ENCODE results near the gene CDRT15. TPM values are rescaled to one million over a fixed set of nuclear protein-coding genes. Genes with fewer than 3 reads are reported as not detected.
"Not testable (repeated sequence)": the region's sequence is repeated elsewhere in the genome, so short reads cannot be mapped to it uniquely, and the experiment has no call there.

CDRT15 gene
- total and polyA plus RNA-seq, 2 donors from 2014 or later = not detected

DNA sequence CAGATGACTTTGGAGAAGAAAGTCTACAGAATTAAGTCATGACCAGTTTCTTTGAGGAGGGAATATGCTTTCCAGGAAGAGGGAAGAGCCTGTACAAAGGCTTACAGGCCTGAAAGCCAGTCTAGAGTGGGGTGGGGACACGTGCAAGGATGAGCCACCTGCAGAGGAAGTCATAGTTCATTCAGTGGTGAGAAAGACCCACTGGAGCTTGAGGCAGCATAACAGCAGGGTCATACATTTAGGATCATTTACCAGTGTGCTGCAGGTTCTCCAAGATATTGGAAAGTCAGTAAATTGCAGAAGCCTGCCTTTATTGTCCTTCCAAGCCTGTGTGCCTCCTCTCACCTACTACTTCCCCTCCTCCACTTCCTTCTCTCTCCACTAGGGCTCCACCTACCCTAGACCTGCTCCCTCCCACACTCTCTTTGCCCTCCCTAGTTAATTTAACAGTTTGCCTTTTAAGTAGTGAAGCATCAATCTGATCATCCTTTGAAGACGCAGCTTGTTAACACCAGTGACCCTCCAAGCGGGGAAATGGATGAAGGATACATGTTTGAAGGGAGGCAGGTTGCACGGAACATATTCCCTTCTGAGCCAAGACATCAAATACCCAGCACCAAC lies 40.2 kb downstream of the CDRT15 start:
- no peak for FAIRE-seq
- Histone ChIP-seq H3K27ac (ENCODE audit: low read depth in 2 of 2, low read length in 2 of 2) (no peak overlapping the region), H3K36me3 (ENCODE audit: control insufficient read depth in 2 of 3, insufficient read depth in 3 of 3, low read length in 3 of 3) (no peaks in the 10 kb centered on the region), H3K9ac (ENCODE audit: low read length in 3 of 3) (no peak overlapping the region), H3K4me3 (ENCODE audit: low read length in 3 of 3) (no peak overlapping the region), H3K9me3 (ENCODE audit: control insufficient read depth in 2 of 3, insufficient read depth in 1 of 3, low read length in 3 of 3) (no peaks in the 10 kb centered on the region), H3K27me3 (ENCODE audit: control insufficient read depth, insufficient read depth, low read length) (no peaks in the 10 kb centered on the region), H3K4me1 (ENCODE audit: control insufficient read depth in 2 of 3, insufficient read depth in 2 of 3, low read depth in 1 of 3, low read length in 3 of 3) (no peaks in the 10 kb centered on the region)
- intact Hi-C loops (cut with DNase I) = no loop called here
- DNase-seq = no peak
- TF ChIP-seq, protein P1, sequence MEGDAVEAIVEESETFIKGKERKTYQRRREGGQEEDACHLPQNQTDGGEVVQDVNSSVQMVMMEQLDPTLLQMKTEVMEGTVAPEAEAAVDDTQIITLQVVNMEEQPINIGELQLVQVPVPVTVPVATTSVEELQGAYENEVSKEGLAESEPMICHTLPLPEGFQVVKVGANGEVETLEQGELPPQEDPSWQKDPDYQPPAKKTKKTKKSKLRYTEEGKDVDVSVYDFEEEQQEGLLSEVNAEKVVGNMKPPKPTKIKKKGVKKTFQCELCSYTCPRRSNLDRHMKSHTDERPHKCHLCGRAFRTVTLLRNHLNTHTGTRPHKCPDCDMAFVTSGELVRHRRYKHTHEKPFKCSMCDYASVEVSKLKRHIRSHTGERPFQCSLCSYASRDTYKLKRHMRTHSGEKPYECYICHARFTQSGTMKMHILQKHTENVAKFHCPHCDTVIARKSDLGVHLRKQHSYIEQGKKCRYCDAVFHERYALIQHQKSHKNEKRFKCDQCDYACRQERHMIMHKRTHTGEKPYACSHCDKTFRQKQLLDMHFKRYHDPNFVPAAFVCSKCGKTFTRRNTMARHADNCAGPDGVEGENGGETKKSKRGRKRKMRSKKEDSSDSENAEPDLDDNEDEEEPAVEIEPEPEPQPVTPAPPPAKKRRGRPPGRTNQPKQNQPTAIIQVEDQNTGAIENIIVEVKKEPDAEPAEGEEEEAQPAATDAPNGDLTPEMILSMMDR (IDR thresholded peaks at IDR 0.05; ENCODE audit: borderline replicate concordance, extremely low read depth, insufficient read depth) = no peak

DNA sequence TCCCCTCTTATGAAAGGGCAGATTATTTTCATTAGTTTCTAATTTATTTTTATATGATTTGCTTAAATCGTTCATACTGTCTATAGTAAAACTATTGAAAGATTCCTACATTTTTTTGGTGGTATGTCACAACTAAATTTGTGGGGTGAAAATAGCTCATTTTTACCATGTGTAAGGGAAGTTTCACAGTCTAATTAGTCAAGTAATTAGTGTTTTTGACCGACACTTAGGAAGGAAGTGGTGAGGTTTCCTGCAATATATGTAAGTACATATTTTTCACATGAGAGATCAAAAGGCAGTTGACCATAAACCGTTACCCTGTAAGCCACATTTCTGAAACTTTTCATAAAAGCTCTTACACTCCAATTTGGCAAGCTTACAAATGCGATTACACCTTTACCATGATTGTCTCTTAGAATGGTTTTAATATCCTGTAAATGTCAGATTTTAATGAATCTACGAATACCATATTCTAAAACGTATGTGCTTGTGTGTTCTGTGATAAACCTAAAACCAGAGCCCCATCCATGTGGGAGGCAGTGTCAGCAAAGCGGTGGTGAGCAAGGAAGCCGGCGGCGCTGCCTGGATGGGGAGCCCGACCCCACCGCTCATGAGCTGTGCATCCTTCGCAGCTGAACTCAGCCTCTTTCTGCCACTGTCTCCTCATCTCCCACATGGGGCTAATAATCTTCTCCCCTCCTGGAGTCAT lies 43.9 kb downstream of the CDRT15 start:
- H3K27ac ChIP-seq (ENCODE audit: low read depth in 2 of 2, low read length in 2 of 2); H3K9me3 ChIP-seq (ENCODE audit: control insufficient read depth in 2 of 3, insufficient read depth in 1 of 3, low read length in 3 of 3); H3K9ac ChIP-seq (ENCODE audit: low read length in 3 of 3); DNase-seq; FAIRE-seq; H3K36me3 ChIP-seq (ENCODE audit: control insufficient read depth in 2 of 3, insufficient read depth in 3 of 3, low read length in 3 of 3); H3K4me1 ChIP-seq (ENCODE audit: control insufficient read depth in 2 of 3, insufficient read depth in 2 of 3, low read depth in 1 of 3, low read length in 3 of 3); intact Hi-C loops (cut with DNase I); H3K27me3 ChIP-seq (ENCODE audit: control insufficient read depth, insufficient read depth, low read length); H3K4me3 ChIP-seq (ENCODE audit: low read length in 3 of 3): not testable (repeated sequence)

DNA sequence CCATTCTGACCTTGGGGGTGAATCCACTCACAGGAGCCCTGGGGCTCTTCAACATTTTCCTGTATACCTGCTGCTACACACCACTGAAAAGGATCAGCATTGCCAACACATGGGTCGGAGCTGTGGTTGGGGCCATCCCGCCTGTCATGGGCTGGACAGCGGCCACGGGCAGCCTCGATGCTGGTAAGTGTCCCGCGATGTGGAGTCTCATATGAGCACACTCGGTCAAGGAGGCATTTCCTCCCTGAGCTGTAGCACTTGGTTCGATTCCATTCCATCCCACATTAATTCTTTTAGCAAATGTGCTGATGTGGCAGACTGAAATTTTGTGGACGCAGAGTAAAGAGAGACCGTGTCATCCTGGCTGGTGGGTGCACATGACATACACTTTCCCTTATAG lies 44.6 kb downstream of the CDRT15 start:
- intact Hi-C loops (cut with DNase I); H3K9me3 ChIP-seq (ENCODE audit: control insufficient read depth in 2 of 3, insufficient read depth in 1 of 3, low read length in 3 of 3): not testable (repeated sequence)

DNA sequence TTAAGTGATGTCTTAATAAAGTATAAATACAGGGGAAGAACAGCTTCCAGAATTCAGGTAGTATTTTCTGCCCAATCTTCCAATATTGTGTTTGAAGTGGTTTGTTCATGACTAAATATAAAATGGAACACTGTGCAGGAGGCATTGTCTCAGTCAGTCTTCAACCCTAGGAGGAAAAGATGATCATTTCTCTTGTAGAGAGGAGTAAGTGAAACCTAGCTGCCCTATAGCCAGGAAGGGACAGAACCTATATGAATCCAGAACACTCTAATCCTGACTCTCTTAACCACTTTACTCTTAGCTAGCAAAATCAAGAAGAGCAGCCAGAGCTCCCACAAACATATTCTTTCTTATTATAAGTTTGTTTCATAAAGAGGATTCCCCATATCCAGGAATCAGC lies 45.2 kb downstream of the CDRT15 start:
- H3K9ac ChIP-seq (ENCODE audit: low read length in 3 of 3); H3K4me1 ChIP-seq (ENCODE audit: control insufficient read depth in 2 of 3, insufficient read depth in 2 of 3, low read depth in 1 of 3, low read length in 3 of 3); FAIRE-seq: not testable (repeated sequence)

More for the DNA sequence above, 44.6 kb downstream of the CDRT15 start:
- not testable (repeated sequence) for FAIRE-seq; H3K4me1 ChIP-seq (ENCODE audit: control insufficient read depth in 2 of 3, insufficient read depth in 2 of 3, low read depth in 1 of 3, low read length in 3 of 3); H3K27me3 ChIP-seq (ENCODE audit: control insufficient read depth, insufficient read depth, low read length); H3K9ac ChIP-seq (ENCODE audit: low read length in 3 of 3); H3K4me3 ChIP-seq (ENCODE audit: low read length in 3 of 3); DNase-seq; H3K27ac ChIP-seq (ENCODE audit: low read depth in 2 of 2, low read length in 2 of 2); H3K36me3 ChIP-seq (ENCODE audit: control insufficient read depth in 2 of 3, insufficient read depth in 3 of 3, low read length in 3 of 3)

DNA sequence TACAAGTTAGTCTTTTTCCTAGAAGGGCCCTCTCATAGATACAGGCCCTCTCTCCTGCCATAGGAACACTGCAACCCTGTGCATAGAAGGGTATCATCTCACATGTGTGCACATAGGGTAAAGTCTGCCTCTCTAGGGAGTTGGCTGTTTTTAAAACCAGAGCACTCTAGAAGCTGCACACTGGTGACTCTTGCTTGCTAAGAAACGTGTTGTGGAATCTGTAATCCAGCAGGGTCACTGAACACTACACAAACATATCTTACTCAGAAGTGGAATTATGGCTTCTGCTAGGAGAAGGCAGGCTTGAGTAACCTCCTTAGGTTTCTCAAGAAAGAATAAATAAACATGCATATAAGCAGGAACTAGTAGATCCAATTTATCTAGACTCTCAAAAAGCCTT lies 45.9 kb downstream of the CDRT15 start:
- H3K27ac ChIP-seq (ENCODE audit: low read depth in 2 of 2, low read length in 2 of 2); H3K4me1 ChIP-seq (ENCODE audit: control insufficient read depth in 2 of 3, insufficient read depth in 2 of 3, low read depth in 1 of 3, low read length in 3 of 3); FAIRE-seq; H3K4me3 ChIP-seq (ENCODE audit: low read length in 3 of 3); DNase-seq; H3K27me3 ChIP-seq (ENCODE audit: control insufficient read depth, insufficient read depth, low read length); H3K9me3 ChIP-seq (ENCODE audit: control insufficient read depth in 2 of 3, insufficient read depth in 1 of 3, low read length in 3 of 3); H3K9ac ChIP-seq (ENCODE audit: low read length in 3 of 3); intact Hi-C loops (cut with DNase I); H3K36me3 ChIP-seq (ENCODE audit: control insufficient read depth in 2 of 3, insufficient read depth in 3 of 3, low read length in 3 of 3): not testable (repeated sequence)

More for the DNA sequence above, 45.2 kb downstream of the CDRT15 start:
- H3K36me3 ChIP-seq (ENCODE audit: control insufficient read depth in 2 of 3, insufficient read depth in 3 of 3, low read length in 3 of 3); H3K9me3 ChIP-seq (ENCODE audit: control insufficient read depth in 2 of 3, insufficient read depth in 1 of 3, low read length in 3 of 3); H3K27me3 ChIP-seq (ENCODE audit: control insufficient read depth, insufficient read depth, low read length); H3K27ac ChIP-seq (ENCODE audit: low read depth in 2 of 2, low read length in 2 of 2); intact Hi-C loops (cut with DNase I); DNase-seq; H3K4me3 ChIP-seq (ENCODE audit: low read length in 3 of 3): not testable (repeated sequence)

DNA sequence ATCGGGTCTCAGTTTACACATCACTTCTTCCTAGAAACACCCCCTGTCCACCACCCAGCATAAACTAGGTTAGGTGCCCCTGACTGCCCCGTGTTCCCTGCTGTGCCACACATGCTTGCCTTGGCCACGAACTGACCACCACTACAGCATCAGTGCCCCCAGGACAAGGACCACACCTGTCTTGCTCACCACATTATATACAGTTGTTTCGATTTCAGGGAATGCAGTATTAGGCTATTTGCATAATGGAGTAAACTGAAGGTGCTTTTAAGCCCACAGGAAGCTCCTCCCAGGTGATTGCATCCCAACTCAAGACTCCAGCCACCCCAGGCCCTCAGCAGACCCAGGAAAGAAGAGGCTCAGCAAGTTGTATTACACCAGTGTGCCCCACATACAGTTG lies 50.2 kb downstream of the CDRT15 start:
- H3K9me3 ChIP-seq (ENCODE audit: control insufficient read depth in 2 of 3, insufficient read depth in 1 of 3, low read length in 3 of 3); H3K36me3 ChIP-seq (ENCODE audit: control insufficient read depth in 2 of 3, insufficient read depth in 3 of 3, low read length in 3 of 3); H3K9ac ChIP-seq (ENCODE audit: low read length in 3 of 3); H3K4me1 ChIP-seq (ENCODE audit: control insufficient read depth in 2 of 3, insufficient read depth in 2 of 3, low read depth in 1 of 3, low read length in 3 of 3); H3K4me3 ChIP-seq (ENCODE audit: low read length in 3 of 3); DNase-seq; intact Hi-C loops (cut with DNase I); H3K27ac ChIP-seq (ENCODE audit: low read depth in 2 of 2, low read length in 2 of 2); H3K27me3 ChIP-seq (ENCODE audit: control insufficient read depth, insufficient read depth, low read length); FAIRE-seq: not testable (repeated sequence)
